ENCODE results near the gene PARVA.

Gene PARVA

GRCh38 chr11:12433571-12434324 lies 56.4 kb downstream of the PARVA start:
- no peak for DNase-seq

DNA sequence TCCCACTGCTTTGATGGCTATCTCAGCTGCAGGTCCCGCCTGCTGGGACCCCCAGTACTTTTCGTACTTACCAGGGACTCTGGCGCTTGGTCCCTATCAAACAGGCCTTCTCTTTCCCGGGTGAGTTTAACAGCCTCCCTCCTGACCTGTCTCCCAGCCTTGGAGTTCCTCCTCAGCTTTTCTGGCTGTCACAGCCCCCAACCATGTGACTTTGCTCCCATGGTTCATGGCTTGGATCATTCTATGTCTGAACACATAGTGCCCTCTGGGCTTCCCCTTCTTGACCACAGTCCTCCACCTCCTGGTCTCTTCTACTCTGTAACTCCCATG lies 56.9 kb downstream of the PARVA start:
- no peak for DNase-seq

DNA sequence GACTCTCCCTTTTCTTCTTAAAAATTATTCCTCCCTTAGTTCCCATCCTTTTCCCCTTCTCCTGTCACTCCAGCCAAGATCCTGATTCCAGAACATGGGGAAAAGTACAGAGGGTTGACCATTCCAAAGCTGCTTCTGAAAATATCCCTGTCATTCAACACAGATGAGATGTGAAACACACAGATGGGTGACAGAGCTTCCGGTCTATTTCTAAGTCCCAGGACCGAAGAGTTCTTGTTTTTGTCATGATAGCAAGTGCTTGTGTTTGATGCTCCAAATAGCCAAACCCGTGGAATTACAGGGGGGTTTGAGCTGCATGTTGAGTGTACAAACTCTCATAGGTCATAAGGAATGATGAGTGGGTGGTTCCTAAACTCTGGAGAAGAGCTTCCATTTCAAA lies 57.9 kb downstream of the PARVA start:
- DNase-seq = no peak

- no peak for DNase-seq
These were observed 58.9 kb downstream of the PARVA start for GRCh38 chr11:12436266-12436665.

- DNase-seq = no peak
These were observed 60.9 kb downstream of the PARVA start for GRCh38 chr11:12438291-12438690.

DNA sequence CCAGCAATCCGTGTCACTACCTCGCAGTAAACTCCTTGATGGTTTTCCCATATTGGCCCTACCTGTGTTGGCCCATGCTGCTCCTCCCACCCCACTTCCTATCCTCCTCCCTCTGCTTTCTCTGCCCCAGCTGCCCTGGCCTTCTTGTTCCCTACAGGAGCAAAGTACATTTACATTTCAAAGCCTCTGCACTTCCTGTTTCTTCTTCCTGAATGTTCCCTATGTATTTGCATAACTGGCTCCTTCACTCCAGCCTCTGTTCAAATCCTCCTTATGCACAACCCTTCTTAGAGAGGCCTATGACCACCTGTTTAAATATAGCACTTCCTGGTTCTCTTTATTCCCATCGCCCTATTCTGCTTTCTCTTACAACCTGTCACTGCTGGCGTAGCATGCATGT lies 62.2 kb downstream of the PARVA start:
- DNase-seq = no peak

DNA sequence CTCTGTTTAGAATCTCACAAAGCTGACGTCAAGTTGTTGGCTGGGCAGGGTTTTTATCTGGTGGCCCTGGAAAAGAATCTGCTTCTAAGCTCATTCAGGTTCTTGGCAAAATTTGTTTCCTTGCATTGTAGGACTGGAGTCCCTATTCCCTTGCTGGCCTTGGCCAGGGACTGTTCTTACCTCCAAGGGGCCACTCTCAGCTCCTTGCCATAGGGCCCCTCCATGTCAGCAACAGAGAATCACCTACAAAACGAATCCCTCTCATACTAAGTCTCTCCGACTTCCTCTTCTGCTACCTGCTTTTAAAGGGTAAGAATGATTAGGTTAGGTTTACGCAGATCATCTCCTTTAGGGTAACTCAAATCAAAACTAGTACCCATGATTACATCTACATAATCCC lies 63.2 kb downstream of the PARVA start:
- no peak for DNase-seq

- no peak for DNase-seq
These were observed 64.0 kb downstream of the PARVA start for GRCh38 chr11:12441231-12441861.

GRCh38 chr11:12444601-12445000 lies 67.2 kb downstream of the PARVA start:
- no peak for DNase-seq

DNA sequence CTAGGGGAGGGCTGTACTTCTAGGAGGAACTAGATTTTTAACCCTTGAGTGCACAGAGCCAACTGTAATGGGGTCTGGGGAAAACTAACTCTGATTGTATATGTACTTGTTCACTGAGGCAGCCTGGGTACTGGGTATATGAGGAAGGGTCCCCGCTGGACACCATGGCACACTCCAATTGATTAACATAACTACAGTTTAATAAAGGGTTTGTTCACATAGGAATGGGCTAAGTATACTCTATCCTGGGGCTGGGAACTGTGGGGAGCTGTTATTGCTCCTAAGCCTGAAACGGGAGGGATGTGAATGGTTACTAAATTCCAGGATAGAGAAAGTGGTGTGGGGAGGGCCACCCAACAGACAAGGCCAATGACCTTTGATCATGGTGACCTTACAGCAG lies 67.6 kb downstream of the PARVA start:
- no peak for DNase-seq

DNA sequence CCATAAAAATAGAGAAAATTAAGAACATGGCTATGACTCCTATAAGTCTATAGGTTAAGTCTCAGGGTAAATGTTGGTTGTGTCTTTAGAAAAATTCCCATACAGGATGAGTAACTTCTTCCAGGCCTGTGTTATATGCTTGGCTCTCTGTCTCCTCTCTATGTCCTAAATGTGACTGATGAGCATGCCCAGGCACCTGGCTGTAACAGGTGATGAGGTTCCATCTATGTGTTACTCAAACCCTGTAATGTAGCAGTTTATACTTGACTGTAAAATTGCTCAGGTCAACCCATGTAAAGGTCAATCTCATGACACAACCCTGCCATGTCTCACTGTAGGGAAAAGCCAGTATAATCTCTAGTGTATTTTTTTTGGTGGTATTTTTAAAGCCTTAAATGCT lies 69.5 kb downstream of the PARVA start:
- DNase-seq = no peak

GRCh38 chr11:12448131-12448939 lies 71.0 kb downstream of the PARVA start:
- DNase-seq = no peak

DNA sequence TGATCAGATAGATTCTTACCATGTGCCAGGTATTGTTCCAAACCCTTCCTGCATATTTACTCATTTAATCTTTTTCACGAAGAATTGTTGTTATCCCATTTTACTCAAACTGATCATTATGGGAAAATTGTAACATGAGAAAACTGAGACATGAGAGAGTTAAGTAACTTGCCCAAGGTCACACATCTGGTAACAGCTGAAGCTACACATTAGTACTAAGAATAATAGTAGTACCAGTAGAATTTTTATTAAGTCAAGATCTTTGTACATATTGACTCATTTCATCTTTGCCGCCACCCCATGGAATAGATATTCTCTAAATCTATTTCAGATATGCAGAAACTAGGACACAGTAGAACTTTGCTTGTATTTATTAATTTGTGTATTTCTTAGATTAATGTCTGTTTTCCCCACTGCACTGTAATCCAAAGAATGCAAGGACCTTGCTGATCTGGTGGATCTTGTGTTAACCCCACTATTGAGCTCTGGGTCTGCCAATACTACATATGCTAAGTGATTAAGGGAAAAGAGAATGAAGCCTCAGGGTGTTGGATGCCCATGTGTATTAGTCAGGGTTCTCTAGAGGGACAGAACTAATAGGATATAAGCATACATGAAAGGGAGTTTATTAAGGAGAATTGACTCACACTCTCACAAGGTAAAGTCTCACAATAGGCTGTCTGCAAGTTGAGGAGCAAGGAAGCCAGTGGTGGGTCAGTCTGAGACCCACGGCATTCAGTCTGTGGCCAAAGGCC lies 72.8 kb downstream of the PARVA start:
- DNase-seq = no peak

GRCh38 chr11:12451179-12451814 lies 73.9 kb downstream of the PARVA start:
- no peak for DNase-seq

DNA sequence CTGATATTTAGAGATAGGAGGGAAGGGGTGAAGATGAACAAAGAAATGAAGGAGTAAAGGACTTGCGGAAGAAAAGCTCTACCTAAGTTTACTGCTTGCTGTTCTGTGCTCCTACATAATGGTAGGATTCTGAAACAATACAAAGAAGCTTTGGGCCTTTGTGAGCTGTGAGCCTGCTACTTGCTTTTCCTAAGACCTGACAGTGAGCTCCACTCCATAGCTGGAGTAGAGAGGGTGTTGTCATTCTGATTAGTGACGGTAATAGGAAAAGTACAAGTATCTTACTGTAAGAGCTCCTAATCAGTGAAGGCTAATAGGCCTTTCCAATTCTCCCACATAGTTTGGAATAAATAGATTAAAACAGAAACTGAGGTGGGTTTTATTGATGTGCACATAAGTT lies 75.9 kb downstream of the PARVA start:
- DNase-seq = no peak

DNA sequence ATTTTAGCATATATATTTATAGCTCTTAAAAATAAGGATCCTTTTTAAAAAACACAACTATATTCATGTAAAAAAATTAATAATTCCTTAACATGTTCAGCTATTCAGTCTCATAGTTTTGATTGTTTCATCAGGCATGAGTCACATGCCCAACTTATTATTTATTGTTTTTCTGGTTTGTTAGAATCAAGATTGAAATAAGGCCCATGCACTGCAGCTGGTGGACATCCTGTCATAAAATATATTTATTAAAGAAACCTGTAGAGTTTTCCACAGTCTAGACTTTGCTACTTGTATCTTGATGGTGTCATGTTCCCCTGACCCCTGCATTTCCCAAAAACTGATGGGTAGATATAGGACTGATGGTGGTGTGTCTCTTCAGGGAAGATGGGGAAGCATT lies 77.4 kb downstream of the PARVA start:
- DNase-seq = no peak

DNA sequence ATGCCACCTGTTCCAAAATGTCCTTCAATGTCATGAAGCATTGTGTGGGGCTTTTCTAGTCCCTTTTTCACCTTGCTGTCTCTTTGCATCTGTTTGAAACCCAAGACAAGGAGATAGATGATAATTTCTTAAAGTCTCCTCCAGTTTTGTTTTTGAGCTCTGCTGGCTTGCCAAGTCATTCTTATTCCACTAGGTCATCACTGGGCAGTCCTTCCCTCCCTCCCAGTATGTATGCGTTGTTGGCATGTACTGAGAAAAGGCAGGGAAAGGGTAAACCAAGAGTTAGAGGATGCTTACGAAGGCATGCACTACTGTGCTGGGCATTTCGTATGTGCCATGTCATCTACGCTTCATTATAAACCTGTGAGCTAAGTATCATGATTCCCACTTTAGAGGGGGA lies 78.6 kb downstream of the PARVA start:
- no peak for DNase-seq

DNA sequence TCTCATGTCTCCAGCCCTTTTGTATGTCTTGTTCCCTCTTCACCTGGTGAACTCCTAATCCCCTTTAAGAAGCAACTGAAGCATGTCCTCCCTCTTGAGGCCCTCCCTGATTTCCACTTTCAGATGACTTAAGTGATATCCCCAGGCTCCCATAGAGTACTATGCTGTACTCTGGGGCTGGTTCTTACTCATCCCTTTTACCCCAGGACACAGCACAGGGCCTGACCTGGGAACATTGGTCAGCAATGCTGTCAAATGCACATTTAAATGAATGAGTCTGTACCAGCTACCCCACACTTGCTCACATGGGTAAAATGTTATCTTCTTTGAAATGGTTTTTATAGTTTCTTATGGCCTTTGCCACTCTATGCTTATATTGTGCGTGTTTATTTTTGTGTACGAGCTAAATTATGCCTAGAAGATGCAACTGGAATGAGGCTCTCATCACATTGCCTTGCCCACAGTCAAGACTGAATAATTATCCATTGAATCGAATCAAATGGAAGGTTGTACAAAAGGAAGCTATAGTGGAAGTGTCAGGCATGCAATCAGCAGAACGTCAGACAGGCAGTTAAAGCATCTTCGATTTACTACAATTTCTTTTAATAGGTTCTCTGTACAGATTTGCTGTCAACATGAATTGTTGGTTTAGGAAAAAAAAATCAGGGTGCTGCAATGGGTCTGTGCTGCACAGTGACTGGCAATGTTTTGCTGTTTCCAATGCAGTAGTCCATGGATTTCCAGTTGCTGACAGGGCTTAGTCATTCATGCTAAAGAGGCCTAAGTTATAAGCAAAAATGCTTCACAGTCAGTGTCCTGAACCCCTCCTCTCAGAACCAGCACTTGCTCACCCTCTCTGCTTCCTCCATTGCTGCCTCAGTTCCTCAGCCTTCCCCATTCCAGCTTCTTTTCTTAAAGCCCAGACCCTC lies 79.5 kb downstream of the PARVA start:
- DNase-seq = no peak

DNA sequence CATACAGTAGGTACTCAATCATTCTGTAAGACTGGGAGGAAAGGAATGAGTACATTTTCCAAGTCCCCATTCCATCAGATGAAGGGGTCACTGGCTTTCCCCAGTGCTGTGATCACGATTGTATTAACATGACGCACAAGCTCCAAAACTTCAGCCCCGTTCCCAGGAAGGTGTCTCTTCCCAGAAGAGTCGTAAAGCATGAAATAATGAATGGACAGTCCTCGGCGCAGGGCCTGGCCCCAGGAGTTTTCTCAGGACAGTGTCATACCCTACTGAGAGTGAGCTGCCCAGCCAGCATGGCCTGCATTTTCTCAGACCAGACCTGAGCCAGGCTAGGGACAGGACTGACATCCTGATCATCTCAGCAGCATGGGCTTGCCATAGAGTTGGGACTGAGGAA lies 80.7 kb downstream of the PARVA start:
- no peak for DNase-seq

DNA sequence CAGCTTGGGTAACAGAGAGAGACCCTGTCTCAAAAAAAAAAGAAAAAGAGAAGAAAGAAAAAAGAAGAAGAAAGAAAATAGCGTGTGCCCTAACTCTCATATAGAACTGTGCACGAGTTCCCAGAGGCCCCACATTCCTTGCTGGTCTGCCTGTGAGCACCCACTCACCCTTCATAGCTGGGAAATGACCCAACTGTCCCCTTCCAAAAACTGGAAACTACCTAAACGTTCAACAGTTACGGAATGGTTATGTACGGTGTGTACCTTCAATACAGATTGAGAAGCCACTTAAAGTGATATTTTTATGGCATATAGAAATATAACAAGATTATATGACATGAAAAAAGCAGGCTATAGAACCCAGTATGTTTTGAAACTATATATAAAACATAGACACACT lies 82.0 kb downstream of the PARVA start:
- DNase-seq = no peak

- no peak for DNase-seq
These were observed 82.6 kb downstream of the PARVA start for GRCh38 chr11:12459865-12460444.
